K562 (cell line): Measurements from ENCODE around the gene ZNF692.

ENCODE experiments used
- LCOR ChIP-seq: sonication (generic); formaldehyde crosslinking; IDR thresholded peaks from 2 replicates; pipeline ENCODE4 v1.8.0; 2022; ENCODE audit warnings: mild to moderate bottlenecking, missing genetic modification reagents
- RAD21 ChIP-seq, 2 experiments: fragments of 250-450 bp in 1 of 2; fragments of 450-650 bp in 1 of 2; sonication (Bioruptor Pico) in 1 of 2; formaldehyde crosslinking in 1 of 2; IDR thresholded peaks in 1 of 2; conservative IDR thresholded peaks in 1 of 2; 2 replicates each; pipeline versions ENCODE4 v1.4.0 to v1.8.0; 2020 to 2022; ENCODE audit warnings: mild to moderate bottlenecking in 2 of 2, moderate library complexity in 1 of 2
- ZKSCAN3 ChIP-seq: fragments of 250-450 bp; sonication (Bioruptor Pico); IDR thresholded peaks from 2 replicates; pipeline ENCODE4 v1.4.0; 2020

GRCh38 chr1:248885646-248886045, 26.8 kb upstream of the ZNF692 start:
- TF ChIP-seq RAD21 (CRISPR knock-in tag; conservative IDR thresholded peaks at IDR 0.05 in 1 of 2, IDR thresholded peaks at IDR 0.05 in 1 of 2) (no peak), ZKSCAN3 (CRISPR knock-in tag) (no peak), LCOR (no peak)
